ENCODE data around the gene NFE2L2.

DNA sequence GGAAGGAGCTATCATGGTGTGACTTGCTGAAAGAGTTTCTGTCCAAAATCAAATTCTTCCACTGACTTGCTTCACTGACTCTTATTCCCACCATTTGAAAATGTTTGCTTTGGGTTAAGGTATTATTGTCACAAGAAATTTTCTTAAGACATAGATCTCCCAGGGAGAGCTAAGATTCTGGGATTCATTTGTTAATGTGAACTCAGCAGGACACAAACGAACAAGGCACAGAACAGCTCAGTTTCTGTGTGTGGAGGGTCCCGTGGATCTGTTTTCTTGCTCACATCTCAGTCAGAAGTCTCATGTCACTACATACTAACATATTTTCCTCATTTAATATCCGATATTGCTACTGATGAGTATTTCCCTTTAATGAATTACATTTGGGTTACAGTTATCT, 60.1 kb downstream of the NFE2L2 start:
- no peak for TF ChIP-seq CTCF (conservative IDR thresholded peaks at IDR 0.05 in 1 of 2, IDR thresholded peaks at IDR 0.05 in 1 of 2; ENCODE audit: extremely low read depth in 1 of 2, insufficient read depth in 1 of 2, low read depth in 1 of 2, low read length in 2 of 2)
- no peak for TF ChIP-seq EZH2 (IDR thresholded peaks at IDR 0.05; ENCODE audit: borderline replicate concordance, low read length)

Measured in mammary epithelial cell (primary cell).